ENCODE measurements around the gene PAIP2B.

GRCh38 chr2:71250935-71251334 is 24.0 kb upstream of the PAIP2B start:
- TF ChIP-seq POLR2A (IDR thresholded peaks at IDR 0.05; ENCODE audit: low read depth, low read length) = no peak
- no peak for TF ChIP-seq POLR2AphosphoS5 (IDR thresholded peaks at IDR 0.05; ENCODE audit: low read depth, low read length)
- TF ChIP-seq PAX5 (IDR thresholded peaks at IDR 0.05; ENCODE audit: insufficient read depth, low read length, severe bottlenecking) = no peak

All from GM12891 (cell line).